GM19351 (cell line): ENCODE measurements around the gene MANSC4.
A peak's percentile ranks its signal among the peaks of the same experiment; 100 is the strongest.
"Not testable (repeated sequence)": the region's sequence is repeated elsewhere in the genome, so short reads cannot be mapped to it uniquely, and the experiment has no call there.

Source experiments
- ATAC-seq: cut with Tn5 transposase; IDR thresholded peaks from one replicate; pipeline ENCODE4 v1.9.1; 2021; ENCODE audit warnings: mild to moderate bottlenecking, moderate library complexity; ENCODE audit not compliant: unreplicated experiment

The MANSC4 gene

DNA sequence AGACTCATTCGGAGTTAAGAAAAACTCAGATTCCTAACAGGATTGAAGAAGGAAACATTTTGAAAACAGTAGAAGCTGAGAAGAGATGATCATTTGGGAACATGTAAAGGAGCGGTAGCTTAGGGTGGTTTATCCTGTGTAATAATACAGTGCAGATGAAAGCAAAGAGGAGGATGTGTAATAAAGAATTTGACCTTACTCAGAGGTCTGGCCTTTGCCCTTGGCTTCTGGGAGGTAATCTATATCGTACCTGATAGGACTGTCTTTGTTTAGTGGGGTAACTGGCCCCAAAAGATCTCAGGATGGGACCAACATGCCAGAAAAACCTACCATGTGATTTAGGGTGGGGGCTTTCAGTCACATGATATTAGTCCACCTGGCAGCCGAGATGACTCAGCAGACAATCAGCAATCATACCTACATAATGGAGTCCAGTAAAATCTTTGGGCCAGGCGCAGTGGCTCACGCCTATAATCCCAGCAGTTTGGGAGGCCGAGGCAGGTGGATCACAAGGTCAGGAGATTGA lies 23.3 kb downstream of the MANSC4 start:
- ATAC-seq, result no peak

- ATAC-seq, result no peak
Measured at GRCh38 chr12:27754795-27755194, 25.2 kb downstream of the MANSC4 start.

DNA sequence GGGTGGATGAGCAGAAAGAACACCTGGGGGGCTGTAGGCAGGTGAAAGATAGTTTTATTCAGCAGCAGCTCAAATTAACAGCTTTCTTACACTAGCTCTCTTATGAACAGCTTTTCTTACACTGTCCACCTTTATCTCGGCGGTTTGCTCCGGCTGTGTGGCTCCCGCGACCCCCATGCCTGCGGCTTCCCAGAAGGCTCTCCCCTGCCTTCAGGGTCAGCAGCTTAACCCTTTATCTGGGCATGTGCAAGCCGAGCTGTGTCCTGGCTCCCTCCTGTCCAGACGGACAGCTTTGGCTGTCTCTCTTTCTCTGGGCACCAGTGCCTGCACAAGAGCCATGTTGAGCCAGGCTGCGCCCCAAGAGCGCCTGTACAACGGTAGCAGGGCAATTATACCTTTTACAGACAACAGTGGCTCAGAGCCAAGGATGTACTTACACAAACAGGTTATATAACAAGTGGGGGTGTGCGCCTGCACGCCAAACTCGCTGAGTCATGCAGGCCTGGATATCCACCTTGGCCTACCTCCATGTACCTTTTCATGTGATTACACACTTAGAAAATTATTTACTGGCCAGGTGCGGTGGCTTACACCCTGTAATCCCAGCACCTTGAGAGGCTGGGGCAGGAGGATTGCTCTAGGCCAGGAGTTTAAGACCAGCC lies 28.5 kb downstream of the MANSC4 start:
- no peak for ATAC-seq

GRCh38 chr12:27747111-27747820 lies 32.8 kb downstream of the MANSC4 start:
- ATAC-seq, result no peak

DNA sequence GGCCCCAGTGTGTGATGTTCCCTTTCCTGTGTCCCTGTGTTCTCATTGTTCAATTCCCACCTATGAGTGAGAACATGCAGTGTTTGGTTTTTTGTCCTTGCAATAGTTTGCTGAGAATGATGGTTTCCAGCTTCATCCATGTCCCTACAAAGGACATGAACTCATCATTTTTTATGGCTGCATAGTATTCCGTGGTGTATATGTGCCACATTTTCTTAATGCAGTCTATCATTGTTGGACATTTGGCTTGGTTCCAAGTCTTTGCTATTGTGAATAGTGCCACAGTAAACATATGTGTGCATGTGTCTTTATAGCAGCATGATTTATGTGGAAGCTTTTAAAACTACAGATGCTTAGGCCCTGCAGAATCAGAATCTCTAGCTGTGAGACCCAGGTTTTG lies 34.3 kb downstream of the MANSC4 start:
- not testable (repeated sequence) for ATAC-seq

DNA sequence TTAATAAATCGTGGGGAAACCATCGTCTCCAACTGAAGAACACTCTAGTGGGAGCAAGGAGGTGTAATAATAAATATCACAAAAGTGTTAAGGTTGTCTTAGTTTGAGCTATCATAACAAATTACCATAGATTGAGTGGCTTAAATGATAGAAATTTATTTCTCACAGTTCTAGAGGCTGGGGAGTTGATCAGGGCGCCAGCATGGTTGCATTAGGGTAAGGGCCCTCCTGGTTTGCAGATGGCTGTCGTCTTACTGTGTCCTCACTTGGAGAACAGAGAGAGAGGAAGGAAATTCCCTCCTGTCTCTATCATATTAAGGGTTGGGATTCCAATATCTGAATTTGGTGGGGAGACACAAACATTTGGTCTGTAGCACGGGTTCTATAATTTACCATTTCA lies 36.4 kb downstream of the MANSC4 start:
- no peak for ATAC-seq

- not testable (repeated sequence) for ATAC-seq
Measured at GRCh38 chr12:27734321-27734720, 45.7 kb downstream of the MANSC4 start.

GRCh38 chr12:27733791-27734190 lies 46.2 kb downstream of the MANSC4 start:
- ATAC-seq, result no peak

DNA sequence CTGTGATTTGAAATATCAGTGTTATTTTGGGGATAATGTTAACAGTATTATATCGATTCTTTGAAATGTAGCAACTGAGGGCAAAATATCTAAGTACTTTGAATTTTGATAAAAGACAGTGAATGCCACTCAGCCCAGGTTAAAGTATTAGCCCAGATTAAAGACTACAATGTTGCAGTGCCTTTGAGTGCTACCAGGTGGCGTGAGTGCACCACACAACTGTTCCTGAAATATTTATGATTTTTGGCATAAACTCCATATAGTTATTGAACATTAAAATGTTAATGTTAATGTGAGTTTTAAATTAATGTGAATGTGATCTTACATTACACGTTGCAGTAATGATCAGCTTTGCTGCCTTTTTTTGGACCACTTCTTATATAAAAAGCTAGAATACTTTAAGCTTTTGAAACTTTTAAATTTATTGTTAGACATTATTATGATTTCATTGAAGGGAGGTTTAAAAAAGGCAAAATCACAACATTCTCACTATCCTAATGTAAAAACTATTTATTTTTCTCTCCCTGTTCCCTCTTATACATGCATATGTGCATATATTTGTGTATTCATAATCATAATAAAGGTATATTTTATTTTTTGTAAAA lies 46.9 kb downstream of the MANSC4 start:
- peak; percentile 82 for ATAC-seq

- no peak for ATAC-seq
Measured at GRCh38 chr12:27732281-27732680, 47.8 kb downstream of the MANSC4 start.

DNA sequence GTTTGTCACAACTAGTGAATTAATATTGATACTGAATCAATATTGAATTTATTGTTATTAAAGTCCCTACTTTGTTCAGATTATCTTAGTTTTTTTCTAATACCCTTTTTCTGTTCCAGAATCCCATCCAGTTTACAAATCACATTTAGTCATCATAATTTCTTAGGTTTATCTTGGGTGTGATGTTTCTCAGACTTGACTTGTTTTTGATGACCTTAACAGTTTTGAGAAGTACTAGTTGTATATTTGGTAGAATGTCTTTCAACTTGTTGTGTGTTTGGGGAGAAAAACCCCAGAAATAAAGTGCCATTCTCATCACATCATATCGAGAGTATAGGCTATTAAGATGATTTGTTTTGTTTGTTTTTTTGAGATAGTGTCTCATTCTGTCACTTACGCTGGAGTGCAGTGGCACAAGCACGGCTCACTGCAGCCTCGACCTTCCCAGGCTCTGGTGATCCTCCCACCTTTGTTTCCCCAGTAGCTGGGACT lies 49.9 kb downstream of the MANSC4 start:
- no peak for ATAC-seq

- no peak for ATAC-seq
Measured at GRCh38 chr12:27723212-27723611, 56.8 kb downstream of the MANSC4 start.
